BE2C (cell line): ENCODE data around the gene SDE2.
"Not testable (repeated sequence)": the region's sequence is repeated elsewhere in the genome, so short reads cannot be mapped to it uniquely, and the experiment has no call there.

Experiments used
- DNase-seq: peaks from one replicate; pipeline ENCODE4 v3.0.0-alpha.2; 2020
- H3K27me3 ChIP-seq: fragments of 250-450 bp; sonication (Bioruptor Pico); 2 replicates; pipeline ENCODE4 v1.5.1; 2020; ENCODE audit warnings: mild to moderate bottlenecking
- H3K36me3 ChIP-seq: fragments of 250-450 bp; sonication (Bioruptor Pico); 2 replicates; pipeline ENCODE4 v1.5.1; 2020; ENCODE audit warnings: mild to moderate bottlenecking
- H3K4me1 ChIP-seq: fragments of 250-450 bp; sonication (Bioruptor Pico); 2 replicates; pipeline ENCODE4 v1.5.1; 2020
- H3K4me3 ChIP-seq: 2 replicates; pipeline ENCODE4 v1.5.1; 2011; ENCODE audit warnings: low read depth, low read length
- H3K9me3 ChIP-seq: fragments of 250-450 bp; sonication (Bioruptor Pico); 2 replicates; pipeline ENCODE4 v1.5.1; 2020
- TF ChIP-seq, protein P1 (sequence below): IDR thresholded peaks from 2 replicates; pipeline ENCODE4 v1.5.1; 2012; ENCODE audit warnings: mild to moderate bottlenecking, low read depth, low read length

SDE2 gene

DNA sequence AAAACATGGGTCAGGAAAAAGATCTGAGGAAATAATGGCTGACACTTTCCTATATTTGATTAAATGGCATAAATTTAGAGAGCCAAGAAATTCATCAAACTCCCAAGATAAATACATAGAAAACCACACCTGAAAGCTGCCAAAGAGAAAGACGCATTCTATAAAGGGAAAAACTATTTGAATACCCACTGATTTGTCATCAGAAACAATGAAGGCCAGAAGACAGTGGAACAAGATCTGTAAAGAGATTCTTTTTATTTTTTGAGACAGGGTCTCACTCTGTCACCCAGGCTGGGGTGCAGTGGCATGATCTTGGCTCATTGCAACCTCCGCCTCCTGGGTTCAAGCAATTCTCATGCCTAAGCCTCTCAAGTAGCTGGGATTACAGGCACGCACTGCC lies 17.4 kb downstream of the SDE2 start:
- no peak for DNase-seq
- TF ChIP-seq, protein P1, sequence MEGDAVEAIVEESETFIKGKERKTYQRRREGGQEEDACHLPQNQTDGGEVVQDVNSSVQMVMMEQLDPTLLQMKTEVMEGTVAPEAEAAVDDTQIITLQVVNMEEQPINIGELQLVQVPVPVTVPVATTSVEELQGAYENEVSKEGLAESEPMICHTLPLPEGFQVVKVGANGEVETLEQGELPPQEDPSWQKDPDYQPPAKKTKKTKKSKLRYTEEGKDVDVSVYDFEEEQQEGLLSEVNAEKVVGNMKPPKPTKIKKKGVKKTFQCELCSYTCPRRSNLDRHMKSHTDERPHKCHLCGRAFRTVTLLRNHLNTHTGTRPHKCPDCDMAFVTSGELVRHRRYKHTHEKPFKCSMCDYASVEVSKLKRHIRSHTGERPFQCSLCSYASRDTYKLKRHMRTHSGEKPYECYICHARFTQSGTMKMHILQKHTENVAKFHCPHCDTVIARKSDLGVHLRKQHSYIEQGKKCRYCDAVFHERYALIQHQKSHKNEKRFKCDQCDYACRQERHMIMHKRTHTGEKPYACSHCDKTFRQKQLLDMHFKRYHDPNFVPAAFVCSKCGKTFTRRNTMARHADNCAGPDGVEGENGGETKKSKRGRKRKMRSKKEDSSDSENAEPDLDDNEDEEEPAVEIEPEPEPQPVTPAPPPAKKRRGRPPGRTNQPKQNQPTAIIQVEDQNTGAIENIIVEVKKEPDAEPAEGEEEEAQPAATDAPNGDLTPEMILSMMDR, result no peak
- Histone ChIP-seq H3K4me3 (no peak overlapping the region), H3K36me3 (peaks cover 62% of the 10 kb centered on the region), H3K9me3 (no peaks in the 10 kb centered on the region), H3K4me1 (no peaks in the 10 kb centered on the region), H3K27me3 (no peaks in the 10 kb centered on the region)

DNA sequence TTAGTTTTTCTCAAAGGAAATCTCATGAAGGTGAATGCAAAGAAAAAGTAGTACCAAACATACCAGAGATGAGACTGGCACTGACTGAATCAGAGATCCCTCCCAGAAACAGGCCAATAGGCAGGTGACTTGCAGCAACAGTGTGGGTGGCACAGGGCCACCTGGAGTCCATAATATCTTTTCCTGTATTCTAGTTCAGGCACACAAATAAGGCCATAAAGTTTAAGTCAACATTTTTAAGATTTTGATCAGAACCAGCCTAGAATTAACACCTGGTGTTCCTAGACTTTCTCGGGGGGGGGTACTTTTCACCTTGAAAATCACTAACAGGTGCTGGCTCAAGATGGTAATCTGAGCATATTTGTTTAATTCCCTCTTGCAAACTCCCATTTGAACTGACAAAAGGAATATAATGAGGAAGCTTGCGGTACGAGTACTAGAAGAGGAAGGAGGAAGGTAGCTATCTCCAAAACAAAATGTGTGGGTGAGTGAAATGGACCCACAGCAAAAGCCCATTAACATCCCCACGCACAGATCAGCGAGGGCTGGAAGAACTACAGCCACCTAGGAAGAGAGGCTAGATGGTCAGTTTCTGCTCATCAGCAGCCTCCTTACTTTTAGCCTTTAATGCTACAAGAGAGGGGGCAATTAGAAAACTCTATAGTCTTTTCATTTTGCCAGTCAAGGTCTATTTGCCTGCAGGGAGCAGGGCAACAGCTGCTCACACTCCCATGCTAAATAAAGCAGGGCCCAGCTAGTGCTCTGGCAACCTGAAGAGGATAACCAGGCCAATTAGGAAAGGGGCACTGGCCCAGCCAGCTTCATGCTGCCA lies 18.9 kb downstream of the SDE2 start:
- H3K4me1 ChIP-seq, result no peaks in the 10 kb centered on the region
- TF ChIP-seq, protein P1, result no peak

DNA sequence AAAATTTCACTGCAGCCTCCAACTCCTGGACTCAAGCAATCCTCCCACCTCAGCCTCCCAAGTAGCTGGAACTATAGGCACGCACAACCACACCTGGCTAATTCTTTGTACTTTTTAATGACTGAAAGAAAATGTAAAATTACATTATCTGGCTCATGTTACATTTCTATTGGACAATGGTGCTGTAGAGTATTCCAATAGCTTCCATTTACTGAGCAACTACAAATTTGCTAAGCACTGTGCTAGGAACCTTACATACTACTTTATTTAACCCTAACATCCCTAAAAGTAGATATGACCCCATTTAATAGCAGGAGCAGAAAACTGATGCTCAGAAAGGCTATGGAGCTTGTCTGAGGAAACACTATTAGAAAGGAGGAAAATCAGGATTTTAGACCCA lies 19.7 kb downstream of the SDE2 start:
- Histone ChIP-seq H3K36me3 (peaks cover 42% of the 10 kb centered on the region), H3K4me3 (no peak overlapping the region), H3K9me3 (no peaks in the 10 kb centered on the region), H3K27me3 (no peaks in the 10 kb centered on the region), H3K4me1 (no peaks in the 10 kb centered on the region)
- TF ChIP-seq, protein P1, result no peak
- DNase-seq, result no peak

More for the DNA sequence above, 18.9 kb downstream of the SDE2 start:
- Histone ChIP-seq H3K9me3 (no peaks in the 10 kb centered on the region), H3K36me3 (peaks cover 48% of the 10 kb centered on the region), H3K27me3 (no peaks in the 10 kb centered on the region), H3K4me3 (no peak overlapping the region)
- no peak for DNase-seq

DNA sequence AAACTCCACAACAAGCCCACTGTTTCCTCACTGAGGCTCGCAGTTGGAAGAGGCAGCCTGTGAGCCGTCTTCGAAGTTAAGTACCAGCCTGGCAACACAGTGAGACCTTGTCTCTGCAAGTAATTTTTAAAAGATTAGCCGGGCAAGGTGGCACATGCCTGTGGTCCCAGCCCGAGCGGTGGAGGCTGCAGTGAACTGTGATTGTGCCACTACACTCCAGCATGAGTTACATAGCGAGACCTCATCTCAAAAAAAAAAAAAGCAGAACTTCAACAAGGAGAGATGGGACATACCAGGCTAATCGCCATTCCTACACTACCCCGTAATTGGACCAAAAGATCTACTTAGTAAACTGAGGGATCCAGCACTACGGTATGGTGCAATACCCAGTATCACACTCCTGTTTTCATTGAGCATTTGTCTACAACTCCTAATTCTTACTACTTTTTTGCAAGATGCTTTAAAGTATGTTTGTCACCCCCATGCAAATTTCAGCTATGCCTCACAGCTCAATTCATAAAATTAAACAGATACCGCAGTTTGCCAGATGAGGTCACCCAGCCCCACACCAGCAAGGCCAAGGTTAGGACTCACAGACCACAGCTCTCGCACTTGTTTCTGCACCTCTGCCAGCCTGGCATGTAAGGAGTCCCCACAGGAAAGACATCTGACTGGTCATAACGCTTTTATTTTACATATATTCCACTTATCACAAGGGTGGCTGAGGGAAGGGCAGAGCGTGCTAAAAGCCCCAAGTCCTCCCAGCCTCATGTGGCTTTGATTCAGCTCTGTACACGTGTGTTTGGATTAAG lies 21.0 kb downstream of the SDE2 start:
- Histone ChIP-seq H3K27me3 (no peaks in the 10 kb centered on the region), H3K4me1 (no peaks in the 10 kb centered on the region), H3K4me3 (no peak overlapping the region), H3K36me3 (peaks cover 29% of the 10 kb centered on the region), H3K9me3 (no peaks in the 10 kb centered on the region)
- TF ChIP-seq, protein P1, result no peak
- no peak for DNase-seq

DNA sequence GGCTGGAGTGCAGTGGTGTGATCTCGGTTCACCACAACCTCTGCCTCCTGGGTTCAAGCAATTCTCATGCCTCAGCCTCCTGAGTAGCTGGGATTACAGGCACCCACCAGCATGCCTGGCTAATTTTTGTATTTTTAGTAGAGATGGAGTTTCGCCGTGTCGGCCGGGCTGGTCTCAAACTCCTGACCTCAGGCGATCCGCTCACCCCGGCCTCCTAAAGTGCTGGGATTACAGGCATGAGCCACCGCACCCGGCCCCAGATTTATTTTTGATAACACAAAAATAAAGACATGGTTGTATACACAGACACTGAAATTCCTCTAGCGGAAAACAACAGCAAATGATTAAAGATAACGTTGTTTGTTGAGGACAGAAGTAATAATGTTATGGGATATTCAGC lies 24.0 kb downstream of the SDE2 start:
- not testable (repeated sequence) for DNase-seq, H3K9me3 ChIP-seq, H3K27me3 ChIP-seq, H3K4me1 ChIP-seq, H3K4me3 ChIP-seq, H3K36me3 ChIP-seq

DNA sequence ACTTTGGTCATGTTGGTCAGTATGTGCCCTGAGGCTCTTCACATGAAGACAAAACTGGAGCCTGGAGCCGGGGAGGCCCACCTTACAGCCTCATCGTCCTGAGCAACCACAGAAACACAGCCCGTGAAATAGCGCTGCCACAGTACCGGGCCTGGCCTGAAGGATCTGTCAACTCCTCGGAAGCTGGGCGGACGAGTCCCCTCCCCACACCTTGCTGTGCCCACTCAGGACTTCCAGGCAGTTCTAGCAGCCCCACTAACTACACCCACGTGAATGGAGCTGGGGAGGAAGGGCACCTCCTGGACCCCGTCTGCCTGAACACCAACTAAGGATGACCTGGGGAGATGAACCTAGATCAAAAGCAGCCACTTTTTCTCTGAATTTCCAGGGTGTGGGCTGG lies 24.7 kb downstream of the SDE2 start:
- TF ChIP-seq, protein P1, result no peak
- Histone ChIP-seq H3K4me1 (no peaks in the 10 kb centered on the region), H3K27me3 (no peaks in the 10 kb centered on the region), H3K4me3 (no peak overlapping the region), H3K9me3 (no peaks in the 10 kb centered on the region), H3K36me3 (peaks cover 1% of the 10 kb centered on the region)
- no peak for DNase-seq
